H1 (cell line): ENCODE results near the gene KRTAP4-5.

Source experiments
- CBX5 ChIP-seq: fragments of 300-800, 300-1000 bp; sonication (generic); IDR thresholded peaks from 2 replicates; pipeline ENCODE4 v1.7.1; 2016; ENCODE audit warnings: antibody characterized with exemption, low read length, low read depth
- CEBPB ChIP-seq: IDR thresholded peaks from 2 replicates; pipeline ENCODE4 v1.6.1; 2012; ENCODE audit warnings: low read depth, low read length
- EZH2 ChIP-seq: fragments of 200-600 bp; sonication (generic); IDR thresholded peaks from 2 replicates; pipeline ENCODE4 v1.7.1; 2012; ENCODE audit warnings: low read depth, mild to moderate bottlenecking, moderate library complexity, low read length, inconsistent platforms; ENCODE audit not compliant: severe bottlenecking
- GABPA ChIP-seq: IDR thresholded peaks from 2 replicates; pipeline ENCODE4 v1.6.1; 2011; ENCODE audit warnings: mild to moderate bottlenecking, low read length, moderate library complexity, borderline replicate concordance; ENCODE audit not compliant: insufficient read depth
- JUND ChIP-seq: IDR thresholded peaks from 2 replicates; pipeline ENCODE4 v1.6.1; 2011; ENCODE audit warnings: mild to moderate bottlenecking, improper control_type of control experiment, low read length
- RAD21 ChIP-seq, 2 experiments: IDR thresholded peaks in 1 of 2; conservative IDR thresholded peaks in 1 of 2; 2 replicates each; pipeline ENCODE4 v1.6.1; 2011; ENCODE audit warnings: low read depth in 2 of 2, low read length in 2 of 2, improper control_type of control experiment in 1 of 2, inconsistent platforms in 1 of 2, mild to moderate bottlenecking in 1 of 2, moderate library complexity in 1 of 2
- RFX5 ChIP-seq: IDR thresholded peaks from 2 replicates; pipeline ENCODE4 v1.6.1; 2011; ENCODE audit warnings: low read depth, low read length, improper control_type of control experiment, borderline replicate concordance
- RXRA ChIP-seq: IDR thresholded peaks from 2 replicates; pipeline ENCODE4 v1.6.1; 2011; ENCODE audit warnings: low read depth, mild to moderate bottlenecking, low read length, moderate library complexity; ENCODE audit not compliant: insufficient read depth
- SRF ChIP-seq: IDR thresholded peaks from 2 replicates; pipeline ENCODE4 v1.6.1; 2011; ENCODE audit warnings: mild to moderate bottlenecking, low read depth, low read length, moderate library complexity
- TBP ChIP-seq: IDR thresholded peaks from 2 replicates; pipeline ENCODE4 v1.6.1; 2011; ENCODE audit warnings: low read depth, low read length, improper control_type of control experiment
- TCF12 ChIP-seq: IDR thresholded peaks from 2 replicates; pipeline ENCODE4 v1.6.1; 2011; ENCODE audit warnings: low read depth, mild to moderate bottlenecking, low read length
- TF ChIP-seq, protein P1 (sequence below), 3 experiments: IDR thresholded peaks; 1 replicate in 2 of 3; 2 replicates in 1 of 3; pipeline versions ENCODE4 v1.5.1 to v1.6.1; 2011; ENCODE audit warnings: low read length in 3 of 3, mild to moderate bottlenecking in 3 of 3, inconsistent platforms in 2 of 3, low read depth in 1 of 3, moderate library complexity in 1 of 3; ENCODE audit not compliant: insufficient read depth in 1 of 3; ENCODE audit errors: control extremely low read depth in 1 of 3

DNA sequence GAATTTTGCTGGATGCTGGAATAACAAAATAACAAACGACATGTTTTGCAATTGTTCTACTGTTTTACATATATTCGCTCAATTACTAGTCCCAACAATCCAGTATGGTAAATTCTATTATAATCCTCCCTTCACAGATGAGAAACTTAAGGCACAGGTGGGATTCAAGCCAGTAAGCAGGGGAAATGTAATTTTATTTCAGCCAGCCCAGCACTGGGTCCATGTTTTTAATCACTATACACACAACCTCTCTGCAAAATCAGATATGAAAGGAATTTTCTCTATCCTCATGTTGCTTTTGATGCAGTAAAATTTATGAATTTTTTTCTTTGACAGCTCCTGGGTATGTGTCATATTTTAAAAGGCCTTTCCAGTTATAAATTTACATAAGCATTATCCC is 4.4 kb downstream of the KRTAP4-5 start:
- TF ChIP-seq RFX5 (no peak), CBX5 (no peak), EZH2 (no peak), RXRA (no peak), GABPA (no peak), TCF12 (no peak), RAD21 (IDR thresholded peaks at IDR 0.05 in 1 of 2, conservative IDR thresholded peaks at IDR 0.05 in 1 of 2; ENCODE audit: low read depth in 2 of 2, low read length in 2 of 2) (no peak), JUND (no peak), SRF (no peak), TBP (no peak), CEBPB (no peak)
- TF ChIP-seq, protein P1, sequence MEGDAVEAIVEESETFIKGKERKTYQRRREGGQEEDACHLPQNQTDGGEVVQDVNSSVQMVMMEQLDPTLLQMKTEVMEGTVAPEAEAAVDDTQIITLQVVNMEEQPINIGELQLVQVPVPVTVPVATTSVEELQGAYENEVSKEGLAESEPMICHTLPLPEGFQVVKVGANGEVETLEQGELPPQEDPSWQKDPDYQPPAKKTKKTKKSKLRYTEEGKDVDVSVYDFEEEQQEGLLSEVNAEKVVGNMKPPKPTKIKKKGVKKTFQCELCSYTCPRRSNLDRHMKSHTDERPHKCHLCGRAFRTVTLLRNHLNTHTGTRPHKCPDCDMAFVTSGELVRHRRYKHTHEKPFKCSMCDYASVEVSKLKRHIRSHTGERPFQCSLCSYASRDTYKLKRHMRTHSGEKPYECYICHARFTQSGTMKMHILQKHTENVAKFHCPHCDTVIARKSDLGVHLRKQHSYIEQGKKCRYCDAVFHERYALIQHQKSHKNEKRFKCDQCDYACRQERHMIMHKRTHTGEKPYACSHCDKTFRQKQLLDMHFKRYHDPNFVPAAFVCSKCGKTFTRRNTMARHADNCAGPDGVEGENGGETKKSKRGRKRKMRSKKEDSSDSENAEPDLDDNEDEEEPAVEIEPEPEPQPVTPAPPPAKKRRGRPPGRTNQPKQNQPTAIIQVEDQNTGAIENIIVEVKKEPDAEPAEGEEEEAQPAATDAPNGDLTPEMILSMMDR (IDR thresholded peaks at IDR 0.05; ENCODE audit: control extremely low read depth in 1 of 3, insufficient read depth in 1 of 3, low read depth in 1 of 3, low read length in 3 of 3) = no peak
